GM19467 (cell line): Measurements from ENCODE around the gene PDK2.

Experiments
- ATAC-seq: cut with Tn5 transposase; IDR thresholded peaks from one replicate; pipeline ENCODE4 v1.9.1; 2021; ENCODE audit warnings: mild to moderate bottlenecking, moderate library complexity; ENCODE audit not compliant: unreplicated experiment

The PDK2 gene

GRCh38 chr17:50133769-50134099, 38.6 kb downstream of the PDK2 start:
- no peak for ATAC-seq

GRCh38 chr17:50134206-50135110, 39.3 kb downstream of the PDK2 start:
- ATAC-seq = no peak

GRCh38 chr17:50135316-50136095, 40.4 kb downstream of the PDK2 start:
- ATAC-seq = no peak

- ATAC-seq = no peak
Observed at GRCh38 chr17:50136096-50136687, 41.0 kb downstream of the PDK2 start.

- ATAC-seq = no peak
Observed at GRCh38 chr17:50137042-50137441, 41.9 kb downstream of the PDK2 start.

GRCh38 chr17:50139185-50139783, 44.1 kb downstream of the PDK2 start:
- ATAC-seq = no peak

GRCh38 chr17:50139950-50140885, 45.1 kb downstream of the PDK2 start:
- no peak for ATAC-seq

- no peak for ATAC-seq
Observed at GRCh38 chr17:50141026-50141744, 46.0 kb downstream of the PDK2 start.

GRCh38 chr17:50141745-50142110, 46.6 kb downstream of the PDK2 start:
- ATAC-seq = no peak

- ATAC-seq = no peak
Observed at GRCh38 chr17:50143461-50144176, 48.5 kb downstream of the PDK2 start.

GRCh38 chr17:50144355-50144754, 49.2 kb downstream of the PDK2 start:
- no peak for ATAC-seq

- ATAC-seq = no peak
Observed at GRCh38 chr17:50144845-50145531, 49.8 kb downstream of the PDK2 start.

GRCh38 chr17:50145532-50146229, 50.5 kb downstream of the PDK2 start:
- ATAC-seq = no peak

GRCh38 chr17:50146230-50146926, 51.2 kb downstream of the PDK2 start:
- no peak for ATAC-seq

GRCh38 chr17:50146927-50147665, 51.9 kb downstream of the PDK2 start:
- ATAC-seq = no peak

GRCh38 chr17:50147841-50148225, 52.7 kb downstream of the PDK2 start:
- ATAC-seq = no peak
